Spleen (tissue), 11 donors: Measurements from ENCODE around the gene NLGN4X. TPM values are rescaled to one million over a fixed set of nuclear protein-coding genes. Genes with fewer than 3 reads are reported as not detected.

Experiments
- DNase-seq: peaks from one replicate; pipeline ENCODE4 v3.0.0-alpha.2; 2020
- H3K27ac ChIP-seq, 8 donors: fragments of 200-600 bp; sonication (generic) in 7 of 8; 1 replicate in 4 of 8; 2 replicates in 4 of 8; pipeline versions ENCODE4 v1.5.0 to v1.8.0; 2016 to 2021; ENCODE audit warnings: inconsistent platforms in 4 of 8, mild to moderate bottlenecking in 4 of 8, moderate library complexity in 1 of 8
- H3K27me3 ChIP-seq, 7 donors: fragments of 200-600 bp; sonication (generic) in 6 of 7; replicated peaks in 1 of 7; 1 replicate in 4 of 7; 2 replicates in 3 of 7; pipeline versions ENCODE4 v1.5.0 to v1.8.0; 2016 to 2021; ENCODE audit warnings: inconsistent platforms in 3 of 7, mild to moderate bottlenecking in 1 of 7
- H3K36me3 ChIP-seq, 6 donors: fragments of 200-600 bp; sonication (generic) in 5 of 6; 1 replicate in 4 of 6; 2 replicates in 2 of 6; pipeline versions ENCODE4 v1.5.0 to v1.8.0; 2016 to 2021; ENCODE audit warnings: inconsistent platforms in 2 of 6
- H3K4me1 ChIP-seq, 6 donors: fragments of 200-600 bp; sonication (generic) in 5 of 6; 1 replicate in 3 of 6; 2 replicates in 3 of 6; pipeline versions ENCODE4 v1.5.0 to v1.8.0; 2016 to 2021; ENCODE audit warnings: inconsistent platforms in 3 of 6
- H3K4me3 ChIP-seq, 8 donors: fragments of 200-600 bp; sonication (generic) in 7 of 8; 1 replicate in 4 of 8; 2 replicates in 4 of 8; pipeline versions ENCODE4 v1.5.0 to v1.8.0; 2016 to 2021; ENCODE audit warnings: inconsistent platforms in 4 of 8, mild to moderate bottlenecking in 4 of 8, moderate library complexity in 2 of 8
- H3K9me3 ChIP-seq, 8 donors: fragments of 200-600 bp; sonication (generic) in 7 of 8; 1 replicate in 4 of 8; 2 replicates in 4 of 8; pipeline versions ENCODE4 v1.5.0 to v1.8.0; 2016 to 2021; ENCODE audit warnings: inconsistent platforms in 4 of 8
- POLR2A ChIP-seq, 3 donors: fragments of 450-650 bp; IDR thresholded peaks; one replicate each; pipeline ENCODE4 v1.5.1; 2017; ENCODE audit warnings: antibody characterized with exemption in 3 of 3, mild to moderate bottlenecking in 1 of 3
- POLR2AphosphoS5 ChIP-seq, 3 donors: sonication (generic); formaldehyde crosslinking; IDR thresholded peaks; one replicate each; pipeline ENCODE4 v1.5.1; 2017; ENCODE audit warnings: antibody characterized with exemption in 3 of 3
- WGBS, 5 donors: extraction: QIAGEN DNeasy Blood & Tissue Kit in 3 of 5; methylation state at CpG; one replicate each; pipeline versions ENCODE4 v1.1.5 to v1.1.7; 2013 to 2018; 5-methylcytosine and 5-hydroxymethylcytosine counted together
- intact Hi-C: fragments of 100-400 bp; cut with DNase I; formaldehyde crosslinking; loops from one replicate; pipeline ENCODE4 v1.15.0; 2023; ENCODE audit warnings: low total_unique reads
- polyA plus RNA-seq, 3 donors: library from polyadenylated mRNA; stranded (reverse); fragments of 200-250 nt; gene quantifications; one replicate each; pipeline ENCODE4 v1.2.1, GENCODE V29; 2013
- total RNA-seq, 7 donors: library from RNA; depleted of rRNA in 3 of 7; stranded (reverse); fragments of >200 nt in 3 of 7; fragmentation: NEBNext Ultra II Directional in 4 of 7; extraction: Animal tissue kit (Norgen Biotek cat#: 25700) in 4 of 7; gene quantifications; one replicate each; pipeline versions ENCODE4 v1.1.0 to v1.2.1, GENCODE V29; 2016 to 2021
- TF ChIP-seq, protein P1 (sequence below), 11 experiments: fragments of 200-600 bp in 7 of 11; fragments of 450-650 bp in 4 of 11; sonication (generic) in 4 of 11; IDR thresholded peaks in 8 of 11; conservative IDR thresholded peaks in 3 of 11; 1 replicate in 7 of 11; 2 replicates in 4 of 11; pipeline versions ENCODE4 v1.4.0 to v1.8.0; 2016 to 2021; ENCODE audit warnings: antibody characterized with exemption in 11 of 11, inconsistent platforms in 4 of 11, mild to moderate bottlenecking in 1 of 11
- donor health status: healthy with polysubstance abuse.
- donor health status: DM: no; HTN: no; CAD: no; lungs with moderate emphysema.
- donor health status: DM: no; HTN: no; CAD: no.
- donor health status: Bipolar disorder and iron deficiency.
- donor health status: healthy.
- donor health status: DM: no; HTN: no; CAD: no.
- donor health status: DM: yes; HTN: yes; CAD: no.

NLGN4X gene
- total and polyA plus RNA-seq, 10 donors, result 0.68 to 16.1 (median 5.6) TPM

- Histone ChIP-seq H3K27me3 (no peaks in the 10 kb centered on the region), H3K4me1 (no peaks in the 10 kb centered on the region), H3K4me3 (no peak overlapping the region), H3K9me3 (no peaks in the 10 kb centered on the region), H3K36me3 (no peaks in the 10 kb centered on the region), H3K27ac (no peak overlapping the region)
- DNase-seq, result no peak
- TF ChIP-seq, protein P1, sequence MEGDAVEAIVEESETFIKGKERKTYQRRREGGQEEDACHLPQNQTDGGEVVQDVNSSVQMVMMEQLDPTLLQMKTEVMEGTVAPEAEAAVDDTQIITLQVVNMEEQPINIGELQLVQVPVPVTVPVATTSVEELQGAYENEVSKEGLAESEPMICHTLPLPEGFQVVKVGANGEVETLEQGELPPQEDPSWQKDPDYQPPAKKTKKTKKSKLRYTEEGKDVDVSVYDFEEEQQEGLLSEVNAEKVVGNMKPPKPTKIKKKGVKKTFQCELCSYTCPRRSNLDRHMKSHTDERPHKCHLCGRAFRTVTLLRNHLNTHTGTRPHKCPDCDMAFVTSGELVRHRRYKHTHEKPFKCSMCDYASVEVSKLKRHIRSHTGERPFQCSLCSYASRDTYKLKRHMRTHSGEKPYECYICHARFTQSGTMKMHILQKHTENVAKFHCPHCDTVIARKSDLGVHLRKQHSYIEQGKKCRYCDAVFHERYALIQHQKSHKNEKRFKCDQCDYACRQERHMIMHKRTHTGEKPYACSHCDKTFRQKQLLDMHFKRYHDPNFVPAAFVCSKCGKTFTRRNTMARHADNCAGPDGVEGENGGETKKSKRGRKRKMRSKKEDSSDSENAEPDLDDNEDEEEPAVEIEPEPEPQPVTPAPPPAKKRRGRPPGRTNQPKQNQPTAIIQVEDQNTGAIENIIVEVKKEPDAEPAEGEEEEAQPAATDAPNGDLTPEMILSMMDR (IDR thresholded peaks at IDR 0.05 in 8 of 11, conservative IDR thresholded peaks at IDR 0.05 in 3 of 11), result no peak
- TF ChIP-seq POLR2AphosphoS5 (IDR thresholded peaks at IDR 0.05) (no peak), POLR2A (IDR thresholded peaks at IDR 0.05) (no peak)
- intact Hi-C loops, result no loop called here
- WGBS, 5 donors, result 49 to 78% (median 61%) methylated on average over 3 of the region's 3 CpGs
These were observed 271.2 kb downstream of the NLGN4X start for GRCh38 chrX:5957506-5957905.

- Histone ChIP-seq H3K27me3 (no peaks in the 10 kb centered on the region), H3K27ac (no peak overlapping the region), H3K36me3 (no peaks in the 10 kb centered on the region), H3K4me1 (no peaks in the 10 kb centered on the region), H3K9me3 (no peaks in the 10 kb centered on the region), H3K4me3 (no peak overlapping the region)
- intact Hi-C loops, result no loop called here
- WGBS, 5 donors, result 44 to 66% (median 51%) methylated on average over 6 of the region's 6 CpGs
- no peak for TF ChIP-seq POLR2AphosphoS5 (IDR thresholded peaks at IDR 0.05)
- TF ChIP-seq, protein P1 (IDR thresholded peaks at IDR 0.05 in 8 of 11, conservative IDR thresholded peaks at IDR 0.05 in 3 of 11), result no peak
- no peak for TF ChIP-seq POLR2A (IDR thresholded peaks at IDR 0.05)
- DNase-seq, result no peak
These were observed 292.2 kb downstream of the NLGN4X start for GRCh38 chrX:5936438-5936837.

- intact Hi-C loops, result no loop called here
- no peak for TF ChIP-seq POLR2AphosphoS5 (IDR thresholded peaks at IDR 0.05)
- TF ChIP-seq, protein P1 (IDR thresholded peaks at IDR 0.05 in 8 of 11, conservative IDR thresholded peaks at IDR 0.05 in 3 of 11), result no peak
- no peak for TF ChIP-seq POLR2A (IDR thresholded peaks at IDR 0.05)
- H3K9me3 ChIP-seq, result no peaks in the 10 kb centered on the region
- no peaks in the 10 kb centered on the region for H3K36me3 ChIP-seq
- H3K27me3 ChIP-seq, result no peaks in the 10 kb centered on the region
- H3K27ac ChIP-seq, result no peak overlapping the region
- no peak for DNase-seq
- H3K4me3 ChIP-seq, result no peak overlapping the region
- H3K4me1 ChIP-seq, result no peaks in the 10 kb centered on the region
- WGBS, 5 donors, result 64 to 88% (median 69%) methylated on average over 2 of the region's 2 CpGs
These were observed 300.4 kb downstream of the NLGN4X start for GRCh38 chrX:5928224-5928623.

DNA sequence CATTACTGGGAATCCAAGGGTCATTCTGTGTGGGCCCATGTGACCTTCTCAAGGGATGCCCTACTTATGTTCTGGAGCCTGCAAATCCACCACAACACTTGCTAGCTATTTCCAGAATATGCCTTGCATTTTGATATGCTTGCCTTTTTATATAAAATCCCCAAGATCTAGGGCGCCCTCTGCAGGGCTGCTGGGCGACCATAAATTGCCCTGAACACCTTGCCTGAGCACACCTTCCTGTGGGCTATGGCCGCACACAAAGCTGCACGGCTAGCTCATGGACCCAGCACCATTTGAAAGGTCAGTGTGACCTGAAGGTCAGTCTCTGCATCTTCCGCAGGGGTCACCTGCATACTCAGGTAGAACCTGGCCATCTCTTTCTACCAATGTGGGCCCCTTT is 311.7 kb downstream of the NLGN4X start:
- no peaks in the 10 kb centered on the region for H3K27me3 ChIP-seq
- intact Hi-C loops, result no loop called here
- 74 to 90% (median 85%) methylated on average over 5 of the region's 5 CpGs for WGBS, 5 donors
- no peaks in the 10 kb centered on the region for H3K36me3 ChIP-seq
- peaks cover 0 to 12% (median 2%) of the 10 kb centered on the region in 8 donors for H3K9me3 ChIP-seq
- H3K4me3 ChIP-seq, result no peak overlapping the region
- TF ChIP-seq POLR2AphosphoS5 (IDR thresholded peaks at IDR 0.05), result no peak
- TF ChIP-seq, protein P1 (IDR thresholded peaks at IDR 0.05 in 8 of 11, conservative IDR thresholded peaks at IDR 0.05 in 3 of 11), result no peak
- no peak for TF ChIP-seq POLR2A (IDR thresholded peaks at IDR 0.05)
- DNase-seq, result no peak
- no peaks in the 10 kb centered on the region for H3K4me1 ChIP-seq
- H3K27ac ChIP-seq, result no peak overlapping the region
